SK-N-MC (cell line): ENCODE results near the gene CLDN25.
"Not testable (repeated sequence)": the region's sequence is repeated elsewhere in the genome, so short reads cannot be mapped to it uniquely, and the experiment has no call there.

ENCODE experiments used
- DNase-seq: peaks from one replicate; pipeline ENCODE4 v3.0.0-alpha.2; 2011; ENCODE audit warnings: low read depth, low spot score
- H3K27ac ChIP-seq: fragments of 200-600 bp; sonication (generic); 2 replicates; pipeline ENCODE4 v1.5.1; 2016; ENCODE audit warnings: mixed run types
- H3K36me3 ChIP-seq: fragments of 200-600 bp; sonication (generic); 2 replicates; pipeline ENCODE4 v1.6.1; 2017; ENCODE audit warnings: antibody characterized with exemption, low read length, mixed read lengths; ENCODE audit not compliant: insufficient read depth
- H3K4me3 ChIP-seq: fragments of 200-600 bp; sonication (generic); 2 replicates; pipeline ENCODE4 v1.5.1; 2016
- H3K9ac ChIP-seq: fragments of 200-600 bp; sonication (generic); 2 replicates; pipeline ENCODE4 v1.8.0; 2017; ENCODE audit warnings: mixed run types, mixed read lengths; ENCODE audit not compliant: insufficient read length
- H3K9me3 ChIP-seq: fragments of 200-600 bp; sonication (generic); 2 replicates; pipeline ENCODE4 v1.6.1; 2017; ENCODE audit warnings: low read depth, mild to moderate bottlenecking, antibody characterized with exemption, low read length, moderate library complexity, mixed read lengths
- EZH2 ChIP-seq: fragments of 200-600 bp; sonication (generic); IDR thresholded peaks from one replicate; pipeline ENCODE4 v1.6.1; 2017; ENCODE audit warnings: antibody characterized with exemption
- FOXP2 ChIP-seq: optimal IDR thresholded peaks from 2 replicates; pipeline ENCODE3; 2011; ENCODE audit warnings: mild to moderate bottlenecking, moderate library complexity; ENCODE audit not compliant: insufficient read depth; ENCODE audit errors: extremely low read length, control extremely low read depth
- POLR2AphosphoS5 ChIP-seq: IDR thresholded peaks from 2 replicates; pipeline ENCODE4 v1.6.1; 2012; ENCODE audit warnings: mild to moderate bottlenecking, low read depth, low read length, borderline replicate concordance

CLDN25 gene

DNA sequence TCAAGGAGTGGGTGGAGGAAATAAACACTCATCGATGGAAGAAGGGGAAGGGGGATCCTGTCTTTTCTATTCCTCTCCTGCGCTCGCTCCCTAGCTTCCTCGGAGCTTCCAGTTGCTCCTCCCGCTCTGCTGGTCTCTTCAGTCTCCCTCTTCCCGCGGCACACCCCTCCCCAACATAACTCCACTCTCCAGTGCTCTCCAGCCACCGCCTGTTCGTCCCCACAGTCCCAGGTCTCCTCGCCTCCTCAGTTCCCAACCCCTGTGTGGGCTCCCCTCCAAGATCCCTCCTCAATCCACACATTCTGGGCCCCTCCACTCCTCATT lies 6.5 kb upstream of the CLDN25 start:
- H3K4me3 ChIP-seq: peak overlapping the region; percentile 94
- peak overlapping the region; percentile 95 for H3K9ac ChIP-seq
- H3K27ac ChIP-seq: no peak overlapping the region
- TF ChIP-seq POLR2AphosphoS5 (no peak), FOXP2 (no peak), EZH2 (no peak)
- DNase-seq: no peak
- peaks cover 28% of the 10 kb centered on the region for H3K36me3 ChIP-seq
- no peaks in the 10 kb centered on the region for H3K9me3 ChIP-seq

DNA sequence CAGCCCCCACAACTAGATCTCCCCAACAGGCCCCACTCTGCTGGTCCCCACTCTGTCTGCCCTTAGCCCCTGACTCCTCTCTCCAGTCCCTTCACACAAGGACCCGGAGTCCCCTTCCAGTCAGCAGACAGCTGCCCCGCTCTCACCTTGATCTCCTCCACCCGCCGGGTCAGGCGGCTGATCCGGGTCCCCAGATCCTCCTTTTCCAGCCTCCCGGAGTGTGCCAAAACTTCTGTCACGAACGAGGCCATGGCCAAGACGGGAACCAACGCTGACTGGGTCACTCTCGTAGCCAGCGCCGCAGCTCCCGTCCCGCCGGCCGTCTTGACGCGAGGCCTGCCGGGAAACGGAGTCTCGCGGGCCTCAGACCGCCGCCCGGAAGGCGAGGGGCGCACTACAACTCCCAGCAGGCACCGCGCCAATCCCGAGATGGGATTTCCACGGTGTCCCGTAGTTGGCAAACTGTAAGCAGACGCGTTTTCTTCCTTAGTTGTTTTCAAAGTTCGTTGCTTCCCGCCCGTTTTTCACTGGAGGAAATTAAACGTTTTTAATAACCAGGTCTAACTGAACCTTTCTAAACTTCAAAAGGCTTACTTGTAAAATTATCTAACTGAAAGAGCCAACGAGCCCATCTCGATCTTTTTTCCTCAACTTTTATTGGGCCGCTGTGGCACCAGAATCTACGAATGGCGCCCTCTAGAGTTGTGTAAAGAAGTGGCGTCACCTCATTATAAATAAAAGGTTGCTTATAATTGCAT lies 6.0 kb upstream of the CLDN25 start, which contains the start of gene ZW10:
TSS of gene ZW10 (minus strand) at position 277 of the 758 bp plus-strand sequence. CDS start at position 251, 26 bp downstream.
- Histone ChIP-seq H3K27ac (peak within 1 kb of the TSS; percentile 61; the same call in 1 of the 2 replicates), H3K36me3 (peaks cover 23% of the 10 kb centered on the region), H3K9me3 (no peaks in the 10 kb centered on the region), H3K9ac (peak within 1 kb of the TSS; percentile 95), H3K4me3 (peak within 1 kb of the TSS; percentile 94)
- no peak for TF ChIP-seq FOXP2
- peak; percentile 75; the same call in 1 of the 2 replicates for TF ChIP-seq POLR2AphosphoS5
- no peak for TF ChIP-seq EZH2
- peak; percentile 70 for DNase-seq

DNA sequence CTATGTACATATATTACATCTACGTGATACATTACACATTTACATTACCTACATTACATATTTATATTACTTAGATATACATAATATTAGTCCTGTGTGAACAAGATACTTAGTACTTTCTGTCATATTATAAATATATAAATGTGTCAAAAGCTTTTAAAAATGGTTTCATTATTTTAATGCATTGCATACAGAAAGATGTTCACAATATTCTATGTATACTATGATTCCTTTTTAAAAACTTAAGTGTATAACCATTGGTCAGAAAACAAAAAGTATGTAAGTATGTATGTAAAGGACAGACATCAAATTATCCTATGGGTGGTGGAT lies 5.5 kb upstream of the CLDN25 start:
- no peak for TF ChIP-seq POLR2AphosphoS5
- no peak for TF ChIP-seq FOXP2
- no peak for TF ChIP-seq EZH2
- no peak for DNase-seq
- H3K9ac ChIP-seq: peak overlapping the region; percentile 95
- no peak overlapping the region for H3K27ac ChIP-seq
- H3K9me3 ChIP-seq: no peaks in the 10 kb centered on the region
- H3K4me3 ChIP-seq: peak overlapping the region; percentile 94
- H3K36me3 ChIP-seq: peaks cover 17% of the 10 kb centered on the region

- TF ChIP-seq POLR2AphosphoS5 (no peak; the same call in 1 of the 2 replicates), FOXP2 (peak; percentile 96)
- H3K9me3 ChIP-seq: no peaks in the 10 kb centered on the region
- H3K27ac ChIP-seq: peak overlapping the region; percentile 33; the same call in 1 of the 2 replicates
- H3K4me3 ChIP-seq: peak overlapping the region; percentile 65
- H3K9ac ChIP-seq: no peak overlapping the region
- DNase-seq: no peak
- H3K36me3 ChIP-seq: no peaks in the 10 kb centered on the region
These were observed 1.3 kb upstream of the CLDN25 start for GRCh38 chr11:113778111-113778910.

DNA sequence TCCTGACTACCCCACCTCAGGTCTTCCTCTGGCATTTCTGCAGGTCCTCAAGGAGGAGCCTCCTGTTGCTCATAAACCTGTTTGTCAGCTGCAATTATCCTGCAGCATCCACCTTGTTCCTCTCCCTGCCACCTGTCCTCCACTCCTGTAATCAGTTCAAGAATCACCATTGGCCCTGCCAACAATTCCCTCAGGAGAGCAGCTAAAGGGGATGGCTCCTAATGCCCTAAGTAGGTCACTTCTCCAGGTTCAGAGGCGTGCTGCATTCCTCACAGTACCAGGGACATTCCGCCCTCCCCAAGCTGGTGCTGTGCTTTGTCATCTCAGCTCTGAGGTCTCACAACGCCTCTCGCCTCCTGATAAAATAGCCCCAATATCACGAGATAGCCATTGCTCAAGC lies 2.1 kb downstream of the CLDN25 start:
- TF ChIP-seq FOXP2: no peak
- no peak for TF ChIP-seq POLR2AphosphoS5
- no peak for TF ChIP-seq EZH2
- Histone ChIP-seq H3K4me3 (no peak overlapping the region), H3K36me3 (no peaks in the 10 kb centered on the region), H3K9me3 (no peaks in the 10 kb centered on the region), H3K9ac (no peak overlapping the region), H3K27ac (no peak overlapping the region)
- DNase-seq: no peak

DNA sequence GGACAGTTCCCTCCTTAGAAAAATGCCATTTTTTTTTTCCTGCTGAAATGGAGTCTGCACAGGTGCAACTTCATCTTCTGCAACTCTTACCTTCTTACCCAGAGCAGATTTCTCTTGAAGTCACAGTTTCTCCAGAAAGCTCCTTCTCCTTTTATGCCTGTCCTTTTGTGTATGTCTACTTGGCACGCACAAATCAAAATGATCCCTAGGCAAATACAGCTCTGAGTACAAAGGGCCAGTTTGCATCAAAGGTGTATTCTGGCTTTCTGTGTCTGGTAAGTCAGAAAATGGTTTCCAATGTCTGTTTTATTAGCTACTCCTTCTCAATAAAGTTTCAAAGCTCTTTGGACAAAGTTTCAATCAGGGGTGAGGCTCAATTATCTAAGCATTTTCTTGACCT lies 2.5 kb downstream of the CLDN25 start:
- TF ChIP-seq EZH2 (no peak), FOXP2 (no peak), POLR2AphosphoS5 (no peak)
- H3K9ac ChIP-seq: no peak overlapping the region

GRCh38 chr11:113789016-113789415 lies 9.4 kb downstream of the CLDN25 start:
- H3K9me3 ChIP-seq, H3K9ac ChIP-seq, DNase-seq, H3K27ac ChIP-seq, H3K4me3 ChIP-seq, H3K36me3 ChIP-seq: not testable (repeated sequence)

More for the DNA sequence above, 2.5 kb downstream of the CLDN25 start:
- Histone ChIP-seq H3K36me3 (no peaks in the 10 kb centered on the region), H3K27ac (no peak overlapping the region), H3K4me3 (no peak overlapping the region), H3K9me3 (no peaks in the 10 kb centered on the region)
- DNase-seq: no peak

GRCh38 chr11:113789675-113790320 lies 10.2 kb downstream of the CLDN25 start:
- TF ChIP-seq FOXP2: no peak
- TF ChIP-seq POLR2AphosphoS5: no peak
- no peak for TF ChIP-seq EZH2
- H3K9ac ChIP-seq: no peak overlapping the region
- no peak for DNase-seq

More at GRCh38 chr11:113789675-113790320, 10.2 kb downstream of the CLDN25 start:
- Histone ChIP-seq H3K9me3 (no peaks in the 10 kb centered on the region), H3K4me3 (no peak overlapping the region), H3K27ac (no peak overlapping the region), H3K36me3 (no peaks in the 10 kb centered on the region)
